NOMO-1 treated with dmso at 0.1 percent for 144 hours (cell line): ENCODE data around the gene HBQ1.
"Not testable (repeated sequence)": the region's sequence is repeated elsewhere in the genome, so short reads cannot be mapped to it uniquely, and the experiment has no call there.

ENCODE experiments used
- DNase-seq: peaks from one replicate; lab custom pipeline; 2025; ENCODE audit not compliant: unreplicated experiment; lab: John Stamatoyannopoulos, UW

The HBQ1 gene

GRCh38 chr16:175011-175949 is 5.0 kb upstream of the HBQ1 start:
- no peak for DNase-seq

DNA sequence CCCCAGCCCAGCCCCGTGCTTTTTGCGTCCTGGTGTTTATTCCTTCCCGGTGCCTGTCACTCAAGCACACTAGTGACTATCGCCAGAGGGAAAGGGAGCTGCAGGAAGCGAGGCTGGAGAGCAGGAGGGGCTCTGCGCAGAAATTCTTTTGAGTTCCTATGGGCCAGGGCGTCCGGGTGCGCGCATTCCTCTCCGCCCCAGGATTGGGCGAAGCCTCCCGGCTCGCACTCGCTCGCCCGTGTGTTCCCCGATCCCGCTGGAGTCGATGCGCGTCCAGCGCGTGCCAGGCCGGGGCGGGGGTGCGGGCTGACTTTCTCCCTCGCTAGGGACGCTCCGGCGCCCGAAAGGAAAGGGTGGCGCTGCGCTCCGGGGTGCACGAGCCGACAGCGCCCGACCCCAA is 4.3 kb upstream of the HBQ1 start:
- not testable (repeated sequence) for DNase-seq

DNA sequence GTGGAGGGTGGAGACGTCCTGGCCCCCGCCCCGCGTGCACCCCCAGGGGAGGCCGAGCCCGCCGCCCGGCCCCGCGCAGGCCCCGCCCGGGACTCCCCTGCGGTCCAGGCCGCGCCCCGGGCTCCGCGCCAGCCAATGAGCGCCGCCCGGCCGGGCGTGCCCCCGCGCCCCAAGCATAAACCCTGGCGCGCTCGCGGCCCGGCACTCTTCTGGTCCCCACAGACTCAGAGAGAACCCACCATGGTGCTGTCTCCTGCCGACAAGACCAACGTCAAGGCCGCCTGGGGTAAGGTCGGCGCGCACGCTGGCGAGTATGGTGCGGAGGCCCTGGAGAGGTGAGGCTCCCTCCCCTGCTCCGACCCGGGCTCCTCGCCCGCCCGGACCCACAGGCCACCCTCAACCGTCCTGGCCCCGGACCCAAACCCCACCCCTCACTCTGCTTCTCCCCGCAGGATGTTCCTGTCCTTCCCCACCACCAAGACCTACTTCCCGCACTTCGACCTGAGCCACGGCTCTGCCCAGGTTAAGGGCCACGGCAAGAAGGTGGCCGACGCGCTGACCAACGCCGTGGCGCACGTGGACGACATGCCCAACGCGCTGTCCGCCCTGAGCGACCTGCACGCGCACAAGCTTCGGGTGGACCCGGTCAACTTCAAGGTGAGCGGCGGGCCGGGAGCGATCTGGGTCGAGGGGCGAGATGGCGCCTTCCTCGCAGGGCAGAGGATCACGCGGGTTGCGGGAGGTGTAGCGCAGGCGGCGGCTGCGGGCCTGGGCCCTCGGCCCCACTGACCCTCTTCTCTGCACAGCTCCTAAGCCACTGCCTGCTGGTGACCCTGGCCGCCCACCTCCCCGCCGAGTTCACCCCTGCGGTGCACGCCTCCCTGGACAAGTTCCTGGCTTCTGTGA is 3.5 kb upstream of the HBQ1 start, which contains the start of gene HBA1:
HBA1 (plus strand) TSS at position 204 of the 906 bp plus-strand sequence; CDS start at position 241, 37 bp downstream.
- not testable (repeated sequence) for DNase-seq

GRCh38 chr16:177394-177822 is 2.9 kb upstream of the HBQ1 start:
- DNase-seq, result peak; percentile 100

- DNase-seq, result no peak
These were observed 2.1 kb upstream of the HBQ1 start for GRCh38 chr16:177981-178667.

- no peak for DNase-seq
These were observed 1.6 kb upstream of the HBQ1 start for GRCh38 chr16:178668-179015.

- no peak for DNase-seq
These were observed 807 bp upstream of the HBQ1 start for GRCh38 chr16:179211-180092.

DNA sequence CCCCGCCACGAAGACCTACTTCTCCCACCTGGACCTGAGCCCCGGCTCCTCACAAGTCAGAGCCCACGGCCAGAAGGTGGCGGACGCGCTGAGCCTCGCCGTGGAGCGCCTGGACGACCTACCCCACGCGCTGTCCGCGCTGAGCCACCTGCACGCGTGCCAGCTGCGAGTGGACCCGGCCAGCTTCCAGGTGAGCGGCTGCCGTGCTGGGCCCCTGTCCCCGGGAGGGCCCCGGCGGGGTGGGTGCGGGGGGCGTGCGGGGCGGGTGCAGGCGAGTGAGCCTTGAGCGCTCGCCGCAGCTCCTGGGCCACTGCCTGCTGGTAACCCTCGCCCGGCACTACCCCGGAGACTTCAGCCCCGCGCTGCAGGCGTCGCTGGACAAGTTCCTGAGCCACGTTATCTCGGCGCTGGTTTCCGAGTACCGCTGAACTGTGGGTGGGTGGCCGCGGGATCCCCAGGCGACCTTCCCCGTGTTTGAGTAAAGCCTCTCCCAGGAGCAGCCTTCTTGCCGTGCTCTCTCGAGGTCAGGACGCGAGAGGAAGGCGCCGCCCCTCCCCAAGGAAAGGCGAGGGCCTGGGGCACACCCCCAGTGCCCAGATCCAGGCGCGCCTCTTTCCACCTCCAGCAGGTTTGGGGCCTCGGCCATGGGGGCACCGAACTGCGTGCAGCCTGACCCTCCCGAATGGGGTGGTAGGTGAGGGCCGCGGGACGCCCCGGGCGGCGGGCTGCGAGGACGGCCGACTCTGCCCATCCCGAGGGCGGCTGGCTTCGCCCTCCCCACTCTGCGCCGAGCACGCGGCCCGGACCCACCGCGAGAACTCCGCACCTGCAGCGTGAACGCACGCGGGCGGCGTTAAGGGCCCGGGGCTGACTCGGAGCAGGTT is 664 bp downstream of the HBQ1 start:
- peak; percentile 65 for DNase-seq

- no peak for DNase-seq
These were observed 1.3 kb downstream of the HBQ1 start for GRCh38 chr16:181565-182021.

DNA sequence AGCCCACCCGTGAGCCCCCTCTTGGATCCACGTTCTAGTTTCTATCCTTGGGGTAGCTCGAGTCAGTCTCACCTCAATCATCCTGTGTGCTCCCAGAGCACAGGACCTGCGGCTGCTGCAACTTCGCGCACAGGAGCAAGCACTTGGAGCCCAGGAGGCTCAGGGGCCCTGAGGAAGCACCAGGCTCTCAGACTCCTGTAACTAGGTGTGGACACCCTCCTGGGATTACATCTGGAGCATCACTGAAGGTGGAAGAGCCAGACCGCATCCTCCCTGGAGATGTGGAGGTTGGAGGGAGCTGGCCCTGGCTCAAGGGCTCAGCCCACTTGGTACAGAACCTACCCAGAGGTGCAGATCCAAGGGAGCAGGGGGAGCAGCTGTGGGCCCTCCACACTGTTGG is 2.7 kb downstream of the HBQ1 start:
- no peak for DNase-seq

DNA sequence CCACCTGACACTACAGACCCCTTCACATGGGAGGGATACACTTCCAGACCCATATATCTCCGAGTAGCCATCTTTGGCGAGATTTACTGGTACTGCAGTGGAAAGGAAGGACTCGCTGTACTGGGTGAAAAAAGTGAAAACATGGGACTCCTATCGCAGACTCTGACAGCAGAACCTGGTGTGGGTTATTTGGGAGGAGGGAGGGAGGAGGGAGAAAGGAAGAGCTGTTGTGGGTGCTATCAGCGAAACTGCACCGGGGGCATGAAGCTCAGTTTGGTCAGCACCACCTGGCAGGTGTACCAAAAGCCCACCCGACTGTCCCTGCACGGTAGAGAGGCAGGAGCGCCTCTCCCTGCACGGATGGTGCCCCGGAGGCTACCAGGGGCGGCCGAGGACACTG is 5.0 kb downstream of the HBQ1 start:
- no peak for DNase-seq

DNA sequence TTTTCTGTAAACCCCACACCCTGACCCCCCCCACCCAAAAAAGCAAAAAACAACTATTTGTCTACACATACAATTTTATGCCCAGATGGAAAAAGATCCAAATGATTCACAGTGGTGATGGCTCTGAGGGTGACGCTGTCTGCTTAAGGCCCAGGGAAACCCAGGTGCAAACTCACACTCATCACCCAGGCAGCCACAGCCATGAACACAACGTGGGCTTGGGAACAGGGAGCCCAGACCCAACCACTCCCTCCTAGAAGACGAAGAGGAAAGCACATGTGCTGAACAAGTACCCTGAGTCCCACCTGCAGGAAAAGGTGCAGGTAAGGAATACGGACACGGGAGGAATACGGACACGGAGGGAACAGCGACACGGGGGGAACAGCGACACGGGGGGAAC is 5.4 kb downstream of the HBQ1 start:
- no peak for DNase-seq

- no peak for DNase-seq
These were observed 7.1 kb downstream of the HBQ1 start for GRCh38 chr16:187330-187729.

DNA sequence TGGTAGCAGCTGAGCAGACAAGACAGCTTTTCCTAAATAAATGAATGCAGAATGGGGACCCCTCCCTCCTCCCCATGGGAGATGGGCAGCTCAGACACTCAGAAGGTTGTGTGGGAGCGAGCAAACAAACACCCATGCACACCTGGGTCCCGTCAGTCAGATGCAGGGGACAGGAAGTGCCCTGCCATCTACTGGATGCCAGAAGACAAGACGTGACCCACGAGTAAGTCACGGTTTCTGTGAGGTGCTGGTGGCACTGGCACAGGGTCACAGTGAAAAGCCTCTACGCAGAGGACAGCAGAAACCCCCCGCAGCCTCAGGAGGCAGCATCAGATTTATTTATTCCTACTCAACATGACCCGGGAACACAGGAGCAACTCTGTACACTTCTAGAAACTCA is 8.4 kb downstream of the HBQ1 start:
- DNase-seq, result no peak

DNA sequence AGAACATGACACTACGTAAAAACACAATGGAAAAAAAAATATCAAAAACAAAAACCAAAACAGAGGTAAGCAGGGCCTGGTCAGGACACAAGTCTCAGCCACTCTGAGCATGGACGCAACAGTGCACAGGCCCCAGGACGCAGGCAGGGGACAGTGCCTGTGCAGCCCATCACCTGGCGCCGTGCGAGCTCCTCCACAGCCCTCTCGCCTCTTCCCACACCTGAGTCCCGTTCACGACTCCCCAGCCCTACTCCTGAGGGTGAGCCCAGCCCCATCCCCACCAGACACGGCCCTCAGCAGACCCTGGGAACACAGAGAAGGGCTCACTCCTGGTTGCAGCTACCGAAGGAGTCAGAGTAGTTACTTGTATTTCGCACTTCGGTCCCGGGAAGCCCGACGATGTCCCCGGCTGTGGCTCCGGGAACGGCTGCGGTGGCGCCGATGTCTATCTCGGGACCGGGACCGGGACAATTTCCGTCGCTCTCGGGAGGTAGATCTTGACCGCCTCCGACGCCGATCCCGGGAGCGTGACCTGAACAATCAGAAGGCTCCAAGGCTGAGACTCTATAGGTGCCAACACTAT is 9.4 kb downstream of the HBQ1 start:
- DNase-seq, result no peak

DNA sequence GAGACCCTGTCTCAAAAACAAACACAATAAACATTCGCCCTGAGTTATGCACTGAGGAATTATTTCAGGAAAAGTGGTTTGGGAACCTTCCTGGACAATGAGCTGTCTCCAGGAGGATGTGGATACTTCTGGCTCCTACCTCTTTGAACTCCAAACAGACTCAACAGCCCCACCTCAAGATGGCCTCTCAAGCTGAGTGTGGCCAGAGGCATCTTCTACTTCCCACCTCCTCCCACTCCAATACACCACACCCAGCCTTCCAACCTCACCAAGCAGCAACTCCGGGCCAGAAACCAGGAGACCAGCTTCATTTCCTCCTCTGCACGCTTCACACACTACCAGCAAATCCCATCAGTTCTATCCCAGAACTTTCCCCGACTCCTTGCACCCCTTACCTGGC is 11.6 kb downstream of the HBQ1 start:
- no peak for DNase-seq

- no peak for DNase-seq
These were observed 12.4 kb downstream of the HBQ1 start for GRCh38 chr16:192686-193085.

DNA sequence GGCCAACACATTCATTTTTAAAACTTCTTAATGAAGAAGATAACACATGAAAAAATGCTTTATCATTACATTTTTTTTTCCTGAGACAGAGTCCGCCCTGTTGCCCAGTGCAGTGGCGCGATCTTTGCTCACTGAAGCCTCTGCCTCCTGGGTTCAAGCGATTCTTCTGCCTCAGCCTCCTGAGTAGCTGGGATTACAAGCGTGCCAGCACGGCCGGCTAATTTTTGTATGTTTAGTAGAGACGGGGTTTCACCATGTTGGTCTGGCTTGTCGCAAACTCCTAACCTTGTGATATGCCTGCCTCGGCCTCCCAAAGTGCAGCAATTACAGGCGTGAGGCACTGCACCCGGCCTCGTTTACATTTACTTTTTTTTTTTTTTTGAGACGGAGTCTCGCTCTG is 13.2 kb downstream of the HBQ1 start:
- no peak for DNase-seq

DNA sequence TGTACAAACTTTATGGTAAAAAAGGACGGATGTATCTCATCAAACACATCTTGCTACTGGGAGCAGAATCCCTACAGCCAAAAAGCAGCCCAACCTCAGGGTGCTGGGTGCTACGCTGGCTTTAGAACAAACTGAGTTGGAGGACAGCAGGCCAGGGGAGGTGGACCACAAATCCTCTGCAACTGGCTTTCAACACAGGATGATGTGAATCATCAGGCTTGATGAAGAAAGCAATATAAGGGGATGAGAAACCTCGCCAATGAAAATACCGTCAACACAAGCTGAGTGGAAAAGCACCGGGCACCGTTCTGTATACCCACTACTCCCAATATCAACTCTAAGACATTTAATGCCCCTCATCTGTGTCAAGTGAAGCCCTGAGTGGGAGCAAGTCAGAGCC is 14.3 kb downstream of the HBQ1 start:
- no peak for DNase-seq
